T-helper 2 cell treated with Interferon-gamma antibody and Interleukin-4, amounts not matched to agents 5 μg/mL and 100 μg/mL, for 36 hours (primary cell): ENCODE results near the gene GLTP.
"Not testable (repeated sequence)": the region's sequence is repeated elsewhere in the genome, so short reads cannot be mapped to it uniquely, and the experiment has no call there.

Experiments used
- DNase-seq: peaks from one replicate; pipeline ENCODE4 v3.0.0; 2021; ENCODE audit warnings: low spot score
- H3K27ac Mint-ChIP-seq: one replicate; pipeline ENCODE4 v1.8.0; 2021; ENCODE audit warnings: mild to moderate bottlenecking, mixed read lengths
- H3K27me3 Mint-ChIP-seq: one replicate; pipeline ENCODE4 v1.8.0; 2021; ENCODE audit warnings: low read depth, mixed read lengths
- H3K36me3 Mint-ChIP-seq: one replicate; pipeline ENCODE4 v1.8.0; 2021; ENCODE audit warnings: low read depth, mixed read lengths
- H3K4me1 Mint-ChIP-seq: one replicate; pipeline ENCODE4 v1.8.0; 2021; ENCODE audit warnings: low read depth, mixed read lengths
- H3K4me3 Mint-ChIP-seq: one replicate; pipeline ENCODE4 v1.8.0; 2022; ENCODE audit warnings: mild to moderate bottlenecking, moderate library complexity, mixed read lengths
- H3K9me3 Mint-ChIP-seq: one replicate; pipeline ENCODE4 v1.8.0; 2021; ENCODE audit warnings: mixed read lengths

GLTP gene, protein sequence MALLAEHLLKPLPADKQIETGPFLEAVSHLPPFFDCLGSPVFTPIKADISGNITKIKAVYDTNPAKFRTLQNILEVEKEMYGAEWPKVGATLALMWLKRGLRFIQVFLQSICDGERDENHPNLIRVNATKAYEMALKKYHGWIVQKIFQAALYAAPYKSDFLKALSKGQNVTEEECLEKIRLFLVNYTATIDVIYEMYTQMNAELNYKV

DNA sequence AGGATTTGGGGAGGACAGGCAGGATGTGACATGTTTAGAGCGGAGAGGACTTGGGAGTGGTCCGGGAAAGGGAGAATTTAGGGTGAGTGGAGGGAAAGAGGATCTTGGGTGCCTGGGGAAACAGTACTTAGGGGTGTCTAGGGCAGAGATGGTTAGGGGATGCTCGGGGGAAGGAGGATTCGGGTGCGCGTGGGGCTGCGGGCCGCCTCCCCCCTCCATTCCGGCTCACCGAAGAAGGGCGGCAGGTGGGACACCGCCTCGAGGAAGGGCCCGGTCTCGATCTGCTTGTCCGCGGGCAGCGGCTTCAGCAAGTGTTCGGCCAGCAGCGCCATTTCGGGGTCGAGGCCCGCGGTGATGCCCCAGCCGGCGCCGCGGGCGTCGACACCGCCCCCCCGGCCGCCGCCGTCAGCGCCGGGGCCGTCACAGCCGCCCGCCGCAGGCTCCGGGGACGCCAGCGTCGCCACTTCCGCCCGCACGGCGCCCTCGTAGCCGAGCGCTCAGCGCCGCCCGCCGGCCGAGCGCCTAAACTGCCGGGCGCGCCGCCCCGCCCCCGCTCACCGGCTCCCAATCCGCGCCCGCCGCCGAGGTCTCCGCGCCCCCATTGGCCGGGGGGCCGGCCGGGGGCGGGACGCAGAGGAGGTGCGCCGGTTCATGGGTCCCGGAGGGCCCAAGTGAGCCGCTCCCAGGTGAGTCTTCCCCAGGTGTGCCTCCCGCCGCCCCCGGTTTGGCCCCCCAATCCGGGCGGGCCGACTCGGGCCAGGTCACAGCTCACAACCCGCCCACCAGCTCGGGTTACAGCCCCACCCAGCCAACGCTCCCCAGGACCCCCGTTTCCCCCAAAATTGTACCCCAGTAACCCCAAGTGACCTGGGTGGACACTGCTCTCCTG, at the start of gene GLTP:
TSS of gene GLTP (minus strand) at position 499 of the 889 bp plus-strand sequence. CDS start at position 332, 167 bp downstream.
- H3K4me3 Mint-ChIP-seq: peak within 1 kb of the TSS; percentile 96
- peak; percentile 93 for DNase-seq
- H3K27me3 Mint-ChIP-seq: peaks cover 14% of the 10 kb centered on the region
- peaks cover 36% of the 10 kb centered on the region for H3K4me1 Mint-ChIP-seq
- no peaks in the 10 kb centered on the region for H3K36me3 Mint-ChIP-seq
- peak within 1 kb of the TSS; percentile 93 for H3K27ac Mint-ChIP-seq
- no peaks in the 10 kb centered on the region for H3K9me3 Mint-ChIP-seq

GRCh38 chr12:109929326-109929725, 49.0 kb upstream of the GLTP start:
- not testable (repeated sequence) for H3K4me3 Mint-ChIP-seq, H3K27ac Mint-ChIP-seq, DNase-seq, H3K27me3 Mint-ChIP-seq, H3K9me3 Mint-ChIP-seq, H3K4me1 Mint-ChIP-seq
- H3K36me3 Mint-ChIP-seq: peaks cover 42% of the 10 kb centered on the region

GRCh38 chr12:109928058-109928656, 47.8 kb upstream of the GLTP start:
- H3K27ac Mint-ChIP-seq: no peak overlapping the region
- no peaks in the 10 kb centered on the region for H3K4me1 Mint-ChIP-seq
- DNase-seq: no peak
- H3K36me3 Mint-ChIP-seq: peaks cover 36% of the 10 kb centered on the region
- H3K9me3 Mint-ChIP-seq: no peaks in the 10 kb centered on the region
- no peak overlapping the region for H3K4me3 Mint-ChIP-seq
- no peaks in the 10 kb centered on the region for H3K27me3 Mint-ChIP-seq

- no peak overlapping the region for H3K27ac Mint-ChIP-seq
- no peaks in the 10 kb centered on the region for H3K27me3 Mint-ChIP-seq
- no peak overlapping the region for H3K4me3 Mint-ChIP-seq
- H3K36me3 Mint-ChIP-seq: peaks cover 34% of the 10 kb centered on the region
- peak; percentile 18 for DNase-seq
- H3K9me3 Mint-ChIP-seq: no peaks in the 10 kb centered on the region
- no peaks in the 10 kb centered on the region for H3K4me1 Mint-ChIP-seq
Measured at GRCh38 chr12:109927622-109928021, 47.3 kb upstream of the GLTP start.

DNA sequence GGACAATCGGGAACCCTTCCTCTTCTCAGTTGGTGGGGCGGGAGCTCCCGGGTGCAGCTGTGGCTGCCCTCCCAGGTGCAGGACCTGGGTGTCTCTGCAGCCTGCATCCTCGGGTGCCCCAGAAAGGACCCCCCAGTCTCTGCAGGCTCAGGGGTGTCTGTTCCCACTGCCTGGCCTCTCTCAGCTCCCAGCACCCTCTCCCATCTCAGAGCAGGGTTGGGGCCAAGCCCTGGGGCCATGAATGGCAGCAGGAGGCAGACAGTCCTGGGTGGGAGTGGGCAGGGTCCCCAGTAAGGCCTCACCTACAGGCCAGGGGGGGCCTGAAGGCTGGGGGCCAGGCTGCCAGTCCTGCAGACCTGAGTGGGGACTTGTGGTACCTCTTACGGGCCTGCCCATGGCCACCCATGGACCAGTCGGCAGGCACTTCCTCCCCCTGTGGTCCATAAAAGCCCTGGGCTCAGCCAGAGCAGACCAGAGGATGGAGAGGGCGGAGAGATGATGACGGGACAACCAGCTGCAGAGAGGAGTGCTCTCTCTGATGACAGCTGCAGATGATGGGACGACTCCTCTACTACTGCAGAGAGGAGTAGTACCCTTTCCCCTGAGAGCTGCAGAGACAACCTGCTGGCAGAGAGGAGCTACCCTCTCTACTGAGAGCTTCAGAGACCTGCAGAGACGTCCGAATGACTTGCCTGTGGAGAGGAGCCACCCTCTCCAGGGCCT, 46.3 kb upstream of the GLTP start:
- no peak for DNase-seq
- Mint-ChIP-seq H3K27ac (no peak overlapping the region), H3K4me1 (no peaks in the 10 kb centered on the region), H3K27me3 (no peaks in the 10 kb centered on the region), H3K36me3 (peaks cover 27% of the 10 kb centered on the region), H3K4me3 (no peak overlapping the region), H3K9me3 (no peaks in the 10 kb centered on the region)

DNA sequence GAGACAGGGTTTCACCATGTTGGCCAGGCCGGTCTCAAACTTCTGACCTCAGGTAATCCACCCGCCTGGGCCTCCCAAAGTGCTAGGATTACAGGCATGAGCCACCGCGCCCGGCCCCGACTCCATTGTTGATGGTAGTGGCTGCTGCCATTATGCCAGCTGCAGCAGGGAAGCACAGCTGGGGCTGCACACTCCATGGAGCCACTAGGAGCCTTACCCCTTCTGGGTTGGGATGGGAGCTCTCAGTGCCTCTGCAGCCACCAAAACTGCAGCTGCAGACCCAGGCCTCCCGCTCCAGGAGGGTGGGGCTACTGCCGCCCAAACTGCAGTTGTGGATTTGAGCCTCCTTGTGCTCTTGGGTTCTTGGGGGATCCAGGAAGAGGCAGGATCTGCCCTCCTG, 45.7 kb upstream of the GLTP start:
- no peaks in the 10 kb centered on the region for H3K4me1 Mint-ChIP-seq
- H3K27ac Mint-ChIP-seq: no peak overlapping the region
- no peaks in the 10 kb centered on the region for H3K9me3 Mint-ChIP-seq
- H3K4me3 Mint-ChIP-seq: no peak overlapping the region
- DNase-seq: no peak
- no peaks in the 10 kb centered on the region for H3K27me3 Mint-ChIP-seq
- H3K36me3 Mint-ChIP-seq: peaks cover 24% of the 10 kb centered on the region

DNA sequence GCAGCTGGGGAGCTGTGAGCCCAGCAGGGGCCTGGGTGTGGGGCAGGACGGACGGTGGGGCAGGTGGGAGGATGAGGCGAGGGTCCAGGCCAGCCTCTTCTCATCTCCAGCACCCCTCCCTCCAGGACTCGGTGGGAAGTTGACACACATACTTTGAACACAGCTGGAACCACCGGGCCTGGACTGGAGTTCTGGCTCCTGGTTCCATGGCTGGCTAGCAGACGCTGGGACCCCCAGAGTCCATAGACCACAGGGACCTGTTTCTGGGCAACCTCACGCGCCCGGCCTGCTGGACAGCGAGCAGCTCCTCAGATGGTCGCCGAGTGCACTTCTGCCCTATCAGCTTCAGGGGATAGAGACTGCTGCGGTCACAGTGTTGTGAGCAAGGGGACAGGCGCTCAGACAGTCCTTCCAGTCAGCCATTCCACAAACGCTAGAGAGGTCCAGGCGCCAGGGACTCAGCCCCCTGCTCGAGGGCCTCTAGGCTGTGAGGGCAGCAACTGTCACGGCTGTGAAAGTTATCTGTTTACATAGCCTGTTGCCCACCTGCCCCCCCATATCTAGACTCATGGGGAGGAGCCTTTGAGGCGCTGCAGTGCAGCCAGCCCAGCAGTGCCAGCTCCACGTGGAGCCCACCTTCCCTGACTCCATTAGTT, 45.0 kb upstream of the GLTP start:
- Mint-ChIP-seq H3K27me3 (no peaks in the 10 kb centered on the region), H3K27ac (no peak overlapping the region), H3K36me3 (peaks cover 30% of the 10 kb centered on the region), H3K9me3 (no peaks in the 10 kb centered on the region), H3K4me3 (no peak overlapping the region), H3K4me1 (no peaks in the 10 kb centered on the region)
- no peak for DNase-seq

DNA sequence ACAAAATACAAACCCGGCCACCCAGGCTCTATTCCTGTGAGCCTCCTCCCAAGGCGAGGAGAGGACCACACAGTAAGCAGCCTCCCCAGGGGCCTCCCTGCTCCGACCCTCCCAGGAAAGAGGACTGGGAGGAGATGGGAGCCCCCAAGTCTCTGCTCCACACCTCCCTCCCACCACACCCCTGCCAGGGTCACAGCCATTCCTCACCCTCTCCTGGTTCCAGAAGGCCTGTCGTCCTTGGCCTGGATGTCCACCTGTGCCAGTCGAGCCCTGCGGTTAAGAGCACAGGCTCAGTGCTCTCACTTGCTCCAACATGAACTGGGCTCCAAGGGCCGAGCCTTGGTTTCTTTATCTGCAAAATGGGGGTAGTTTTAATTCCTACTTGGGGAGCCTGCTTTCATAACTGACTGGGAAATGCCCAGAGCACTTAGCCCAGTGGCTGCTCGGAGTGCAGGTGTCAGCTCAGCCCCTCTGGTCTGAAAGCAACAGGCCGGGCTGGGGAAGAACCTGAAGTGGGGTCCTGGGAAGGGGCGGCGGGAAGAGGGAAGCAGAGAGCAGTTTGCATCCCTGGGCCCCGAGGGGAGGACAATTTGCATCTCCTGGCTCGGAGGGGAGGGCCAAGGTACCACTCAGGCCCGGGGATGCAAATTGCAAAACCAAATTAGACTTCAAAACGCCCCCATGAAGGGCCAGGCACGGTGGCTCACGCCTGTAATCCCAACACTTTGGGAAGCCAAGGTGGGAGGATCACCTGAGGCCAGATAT, 43.3 kb upstream of the GLTP start:
- Mint-ChIP-seq H3K36me3 (peaks cover 29% of the 10 kb centered on the region), H3K4me1 (no peaks in the 10 kb centered on the region), H3K27me3 (no peaks in the 10 kb centered on the region), H3K9me3 (no peaks in the 10 kb centered on the region), H3K27ac (no peak overlapping the region), H3K4me3 (no peak overlapping the region)
- DNase-seq: no peak

- H3K27ac Mint-ChIP-seq: no peak overlapping the region
- no peaks in the 10 kb centered on the region for H3K27me3 Mint-ChIP-seq
- no peaks in the 10 kb centered on the region for H3K9me3 Mint-ChIP-seq
- no peaks in the 10 kb centered on the region for H3K4me1 Mint-ChIP-seq
- no peak for DNase-seq
- no peak overlapping the region for H3K4me3 Mint-ChIP-seq
- peaks cover 29% of the 10 kb centered on the region for H3K36me3 Mint-ChIP-seq
Measured at GRCh38 chr12:109923038-109923437, 42.7 kb upstream of the GLTP start.

DNA sequence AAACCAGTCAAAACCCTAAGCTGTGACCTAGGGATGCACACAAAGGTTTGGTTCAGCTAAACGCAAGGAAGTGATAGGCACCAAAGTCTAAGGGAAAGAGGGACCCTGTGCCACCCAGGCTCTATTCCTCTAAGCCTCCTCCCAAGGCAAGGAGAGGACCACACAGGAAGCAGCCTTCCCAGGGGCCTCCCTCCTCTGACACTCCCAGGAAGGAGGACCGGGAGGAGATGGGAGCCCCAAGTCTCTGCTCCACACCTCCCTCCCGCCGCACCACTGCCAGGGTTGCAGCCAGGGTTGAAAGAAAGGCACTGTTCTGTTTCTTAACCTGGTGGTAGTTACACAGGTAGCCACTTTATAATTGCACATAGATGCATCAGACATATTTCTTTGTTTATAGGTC, 41.6 kb upstream of the GLTP start:
- no peaks in the 10 kb centered on the region for H3K9me3 Mint-ChIP-seq
- H3K36me3 Mint-ChIP-seq: peaks cover 28% of the 10 kb centered on the region
- H3K4me1 Mint-ChIP-seq: no peaks in the 10 kb centered on the region
- no peak for DNase-seq
- H3K27ac Mint-ChIP-seq: peak overlapping the region; percentile 64
- H3K4me3 Mint-ChIP-seq: no peak overlapping the region
- no peaks in the 10 kb centered on the region for H3K27me3 Mint-ChIP-seq

GRCh38 chr12:109920261-109920780, 40.0 kb upstream of the GLTP start:
- no peaks in the 10 kb centered on the region for H3K27me3 Mint-ChIP-seq
- no peaks in the 10 kb centered on the region for H3K9me3 Mint-ChIP-seq
- peaks cover 41% of the 10 kb centered on the region for H3K36me3 Mint-ChIP-seq
- no peak overlapping the region for H3K4me3 Mint-ChIP-seq
- H3K27ac Mint-ChIP-seq: no peak overlapping the region
- no peaks in the 10 kb centered on the region for H3K4me1 Mint-ChIP-seq
- no peak for DNase-seq

DNA sequence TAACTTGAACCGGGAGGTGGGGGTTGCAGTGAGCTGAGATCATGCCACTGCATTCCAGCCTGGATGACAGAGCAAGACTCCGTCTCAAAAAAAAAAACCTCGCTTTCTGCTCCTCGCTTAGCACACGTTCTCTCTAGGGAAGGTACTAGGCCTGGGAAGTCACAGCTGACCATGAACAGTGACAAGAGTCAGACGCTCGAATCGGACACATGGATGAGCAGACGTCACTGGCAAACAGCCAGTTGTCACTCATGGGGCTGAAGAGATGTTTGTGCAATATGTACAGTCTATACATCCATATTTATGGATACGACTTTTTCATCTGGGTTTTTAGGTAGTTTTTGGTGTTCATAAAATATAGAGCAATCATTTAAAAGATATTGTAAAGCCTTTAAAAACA, 39.1 kb upstream of the GLTP start:
- no peak overlapping the region for H3K27ac Mint-ChIP-seq
- H3K27me3 Mint-ChIP-seq: no peaks in the 10 kb centered on the region
- no peaks in the 10 kb centered on the region for H3K4me1 Mint-ChIP-seq
- H3K36me3 Mint-ChIP-seq: peaks cover 48% of the 10 kb centered on the region
- DNase-seq: no peak
- no peak overlapping the region for H3K4me3 Mint-ChIP-seq
- H3K9me3 Mint-ChIP-seq: no peaks in the 10 kb centered on the region

DNA sequence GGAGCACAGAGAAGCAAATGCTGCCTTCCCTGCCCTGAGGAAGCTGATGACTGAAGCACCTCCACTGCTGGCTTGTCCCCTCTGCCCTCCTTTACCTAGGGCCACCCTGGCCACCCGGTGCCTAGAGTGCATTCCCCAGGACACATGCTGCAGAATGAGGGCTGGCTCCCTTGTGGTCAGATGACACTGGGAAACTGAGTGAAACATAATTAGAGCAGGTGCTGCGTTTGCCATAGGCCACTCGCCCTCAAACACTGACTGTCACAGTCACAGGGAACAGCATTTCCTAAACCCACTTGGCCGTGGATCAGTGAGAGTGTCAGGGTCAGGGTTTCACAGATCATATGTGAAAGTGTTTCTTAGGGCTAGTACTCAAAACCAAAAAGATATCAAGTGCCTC, 35.7 kb upstream of the GLTP start:
- DNase-seq: no peak
- Mint-ChIP-seq H3K27ac (peak overlapping the region; percentile 12), H3K27me3 (no peaks in the 10 kb centered on the region), H3K9me3 (no peaks in the 10 kb centered on the region), H3K36me3 (peaks cover 57% of the 10 kb centered on the region), H3K4me1 (no peaks in the 10 kb centered on the region), H3K4me3 (no peak overlapping the region)
